HCT116 (cell line): ENCODE measurements around the gene SCN8A. TPM values are rescaled to one million over a fixed set of nuclear protein-coding genes. Genes with fewer than 3 reads are reported as not detected.
A peak's percentile ranks its signal among the peaks of the same experiment; 100 is the strongest.

Source experiments
- ATAC-seq: fragments of 200-7000 bp; cut with Tn5 transposase; 2 replicates; pipeline ENCODE4 v1.9.1; 2020; ENCODE audit warnings: mild to moderate bottlenecking, moderate library complexity
- BruUV-seq: library from RNA; stranded (reverse); fragments of 400-500 nt; replicated peaks from 2 replicates; lab custom pipeline; 2021; lab: Mats Ljungman, UMichigan
- CTCF ChIA-PET: fragments of 300-600 bp; sonication (Branson Sonifier 250); formaldehyde crosslinking; loops from one replicate; lab custom pipeline; 2021; ENCODE audit warnings: antibody characterized with exemption; lab: Charles Lee
- POLR2A ChIA-PET: fragments of 300-600, 350-600 bp; sonication (Branson Sonifier 250); formaldehyde crosslinking; loops from one replicate; lab custom pipeline; 2021; ENCODE audit warnings: antibody characterized with exemption; lab: Charles Lee
- RAD21 ChIA-PET, 2 experiments: fragments of 300-600 bp; sonication (Branson Sonifier 250); formaldehyde crosslinking; loops; one replicate each; lab custom pipeline; 2023; ENCODE audit warnings: low total read pairs in 2 of 2; ENCODE audit not compliant: uncharacterized antibody in 2 of 2, unreplicated experiment in 2 of 2, low non-redundant PET in 1 of 2; lab: Charles Lee
- DNase-seq: peaks from one replicate; pipeline ENCODE4 v3.0.0-alpha.2; 2010; ENCODE audit warnings: low read depth, low spot score
- H2AFZ ChIP-seq: fragments of 200-600 bp; shearing (Covaris generic), sonication (generic); 2 replicates; pipeline ENCODE4 v1.6.1; 2017; ENCODE audit warnings: low read depth, mixed run types, mixed read lengths, antibody characterized with exemption, low read length; ENCODE audit not compliant: poor library complexity, severe bottlenecking
- H3K27ac ChIP-seq: 2 replicates; pipeline ENCODE4 v1.5.1; 2012; ENCODE audit warnings: low read depth, low read length
- H3K27me3 ChIP-seq: fragments of 200-600 bp; sonication (generic); 2 replicates; pipeline ENCODE4 v1.6.1; 2016; ENCODE audit warnings: mixed run types, low read length, mixed read lengths; ENCODE audit not compliant: insufficient read depth
- H3K36me3 ChIP-seq, 2 experiments: fragments of 200-500 bp in 1 of 2; fragments of 200-600 bp in 1 of 2; sonication (Bioruptor generic) in 1 of 2; sonication (generic) in 1 of 2; 2 replicates each; pipeline versions ENCODE4 v1.5.1 to v1.6.1; 2014 to 2016; ENCODE audit warnings: low read length in 2 of 2, inconsistent platforms in 1 of 2, mixed read lengths in 1 of 2, mixed run types in 1 of 2; ENCODE audit not compliant: insufficient read depth in 2 of 2, control insufficient read depth in 1 of 2
- H3K4me1 ChIP-seq, 2 experiments: fragments of 200-600 bp in 1 of 2; sonication (generic) in 1 of 2; 2 replicates each; pipeline versions ENCODE4 v1.5.1 to v1.6.1; 2012 to 2017; ENCODE audit warnings: low read length in 2 of 2, inconsistent platforms in 1 of 2, mild to moderate bottlenecking in 1 of 2, mixed read lengths in 1 of 2, mixed run types in 1 of 2, moderate library complexity in 1 of 2; ENCODE audit not compliant: insufficient read depth in 2 of 2, control insufficient read depth in 1 of 2
- H3K4me2 ChIP-seq: fragments of 200-600 bp; sonication (generic); 2 replicates; pipeline ENCODE4 v1.6.1; 2017; ENCODE audit warnings: mixed run types, low read length, mixed read lengths
- H3K4me3 ChIP-seq, 2 experiments: fragments of 200-600 bp in 1 of 2; sonication (generic) in 1 of 2; replicated peaks in 1 of 2; 2 replicates each; pipeline ENCODE4 v1.5.1; 2011 to 2016; ENCODE audit warnings: low read length in 2 of 2, control low read depth in 1 of 2, low read depth in 1 of 2, mild to moderate bottlenecking in 1 of 2, mixed read lengths in 1 of 2, mixed run types in 1 of 2
- H3K79me2 ChIP-seq: fragments of 200-600 bp; sonication (generic); 2 replicates; pipeline ENCODE4 v1.6.1; 2017; ENCODE audit warnings: mild to moderate bottlenecking, mixed run types, low read length, moderate library complexity, mixed read lengths; ENCODE audit not compliant: insufficient read depth
- H3K9ac ChIP-seq: fragments of 200-600 bp; sonication (generic); 2 replicates; pipeline ENCODE4 v1.6.1; 2016; ENCODE audit warnings: low read length, mixed read lengths
- H3K9me2 ChIP-seq: fragments of 200-600 bp; sonication (generic), shearing (Covaris generic); 2 replicates; pipeline ENCODE4 v1.6.1; 2017; ENCODE audit warnings: mixed run types, mild to moderate bottlenecking, moderate library complexity; ENCODE audit not compliant: insufficient read depth
- H3K9me3 ChIP-seq, 2 experiments: fragments of 200-500 bp in 1 of 2; fragments of 200-600 bp in 1 of 2; sonication (Bioruptor generic) in 1 of 2; sonication (generic) in 1 of 2; 2 replicates each; pipeline ENCODE4 v1.6.1; 2014 to 2017; ENCODE audit warnings: low read length in 2 of 2, mixed read lengths in 2 of 2, inconsistent platforms in 1 of 2, low read depth in 1 of 2, mild to moderate bottlenecking in 1 of 2, mixed run types in 1 of 2, moderate library complexity in 1 of 2; ENCODE audit not compliant: control insufficient read depth in 1 of 2, insufficient read depth in 1 of 2
- H4K20me1 ChIP-seq: fragments of 200-600 bp; sonication (generic), shearing (Covaris generic); 2 replicates; pipeline ENCODE4 v1.6.1; 2017; ENCODE audit warnings: mixed run types, mild to moderate bottlenecking, moderate library complexity; ENCODE audit not compliant: insufficient read depth
- CTCF ChIP-seq, 3 experiments: fragments of 200-600 bp in 1 of 3; sonication (generic) in 1 of 3; IDR thresholded peaks in 2 of 3; conservative IDR thresholded peaks in 1 of 3; 2 replicates each; pipeline ENCODE4 v1.5.1; 2012 to 2017; ENCODE audit warnings: low read depth in 2 of 3, low read length in 2 of 3, antibody characterized with exemption in 1 of 3, borderline replicate concordance in 1 of 3, control low read depth in 1 of 3, mild to moderate bottlenecking in 1 of 3, mixed read lengths in 1 of 3, mixed run types in 1 of 3, moderate library complexity in 1 of 3; ENCODE audit not compliant: insufficient read depth in 1 of 3
- EGR1 ChIP-seq: IDR thresholded peaks from 2 replicates; pipeline ENCODE4 v1.6.1; 2012; ENCODE audit warnings: low read depth
- ELF1 ChIP-seq: IDR thresholded peaks from 2 replicates; pipeline ENCODE4 v1.6.1; 2012; ENCODE audit warnings: low read depth, borderline replicate concordance
- EZH2 ChIP-seq: fragments of 200-600 bp; sonication (generic); IDR thresholded peaks from 2 replicates; pipeline ENCODE4 v1.6.1; 2017; ENCODE audit warnings: antibody characterized with exemption, mixed run types
- EZH2phosphoT487 ChIP-seq: fragments of 200-600 bp; IDR thresholded peaks from 2 replicates; pipeline ENCODE4 v1.6.1; 2018; ENCODE audit warnings: antibody characterized with exemption, borderline replicate concordance
- FOSL1 ChIP-seq: IDR thresholded peaks from 2 replicates; pipeline ENCODE4 v1.6.1; 2012; ENCODE audit warnings: low read depth
- MAX ChIP-seq: IDR thresholded peaks from 2 replicates; pipeline ENCODE4 v1.6.1; 2012
- POLR2AphosphoS5 ChIP-seq: IDR thresholded peaks from 2 replicates; pipeline ENCODE4 v1.6.1; 2011; ENCODE audit warnings: mild to moderate bottlenecking, low read depth, low read length, moderate library complexity
- RAD21 ChIP-seq: IDR thresholded peaks from 2 replicates; pipeline ENCODE4 v1.6.1; 2012; ENCODE audit warnings: low read depth, mild to moderate bottlenecking
- SIN3A ChIP-seq: IDR thresholded peaks from 2 replicates; pipeline ENCODE4 v1.6.1; 2012; ENCODE audit warnings: low read depth
- TCF7L2 ChIP-seq: IDR thresholded peaks from 2 replicates; pipeline ENCODE4 v1.7.0; 2011; ENCODE audit warnings: borderline replicate concordance, inconsistent platforms; ENCODE audit not compliant: insufficient read depth, insufficient read length; ENCODE audit errors: extremely low read depth
- ZBTB33 ChIP-seq: IDR thresholded peaks from 2 replicates; pipeline ENCODE4 v1.6.1; 2011; ENCODE audit warnings: mild to moderate bottlenecking, low read length, moderate library complexity; ENCODE audit not compliant: insufficient replicate concordance; ENCODE audit errors: extremely low read depth
- ZFX ChIP-seq: fragments of 450-650 bp; IDR thresholded peaks from 2 replicates; pipeline ENCODE4 v1.6.1; 2017
- intact Hi-C: fragments of 100-400 bp; cut with micrococcal nuclease; formaldehyde crosslinking; loops from 2 replicates; pipeline ENCODE4 v1.10.0; 2022
- total RNA-seq: library from RNA; stranded (reverse); gene quantifications from one replicate; pipeline ENCODE4 v1.2.1, GENCODE V29; 2021; ENCODE audit not compliant: unreplicated experiment

The SCN8A gene
- total RNA-seq, 1 experiment from 2014 or later: 7.1 TPM

GRCh38 chr12:51820526-51821439 lies 229.8 kb downstream of the SCN8A start:
- intact Hi-C loops: no loop called here
- H3K4me3 ChIP-seq: peak overlapping the region; percentile 58 to 65
- ATAC-seq: peak; percentile 75
- H3K27me3 ChIP-seq: no peaks in the 10 kb centered on the region
- ChIA-PET CTCF (interaction anchor here (0.6 to 1.7 kb wide), 5 partner anchors 11 to 449 kb away, joined by 3 to 8 read pairs (median 4); no protein-coding TSS in a partner anchor), POLR2A (no interaction called here), RAD21 (interaction anchor here in 1 of 2 experiments (1.4 kb wide), 1 partner anchor 54 kb away, joined by 4 read pairs; no protein-coding TSS in a partner anchor)
- no peaks in the 10 kb centered on the region for H3K79me2 ChIP-seq
- H3K4me2 ChIP-seq: peak overlapping the region; percentile 79
- DNase-seq: no peak
- peak overlapping the region; percentile 85 for H3K27ac ChIP-seq
- H3K4me1 ChIP-seq: peaks cover 2 to 11% of the 10 kb centered on the region in 2 experiments; a peak in 2 of 4 replicates
- no peak overlapping the region for H2AFZ ChIP-seq
- BruUV-seq: no TSS peak
- TF ChIP-seq SIN3A: 0 out of 2 replicates have a peak, but pooled peaks have one; percentile 40
- peak; percentile 68 for TF ChIP-seq MAX
- peak; percentile 20 for TF ChIP-seq ZBTB33
- TF ChIP-seq EZH2: no peak
- TF ChIP-seq POLR2AphosphoS5: peak; percentile 72
- TF ChIP-seq CTCF (IDR thresholded peaks at IDR 0.05 in 2 of 3, conservative IDR thresholded peaks at IDR 0.05 in 1 of 3; ENCODE audit: borderline replicate concordance in 1 of 3, insufficient read depth in 1 of 3, low read depth in 2 of 3, low read length in 2 of 3): peak; percentile 3 to 26 (median 24); a peak in 4 of 6 replicates
- no peak for TF ChIP-seq FOSL1
- peak; percentile 78 for TF ChIP-seq ZFX
- TF ChIP-seq EZH2phosphoT487: no peak
- no peak for TF ChIP-seq ELF1
- TF ChIP-seq RAD21: no peak
- TF ChIP-seq EGR1: peak; percentile 11; the same call in 1 of the 2 replicates
- TF ChIP-seq TCF7L2: no peak
- no peaks in the 10 kb centered on the region for H3K9me2 ChIP-seq
- H4K20me1 ChIP-seq: no peaks in the 10 kb centered on the region
- peak overlapping the region; percentile 77 for H3K9ac ChIP-seq
- no peaks in the 10 kb centered on the region for H3K36me3 ChIP-seq
- no peaks in the 10 kb centered on the region for H3K9me3 ChIP-seq
